Trophoblast cell (in vitro differentiated cells and primary cell): ENCODE measurements around the gene LAMB1.

Experiments
- DNase-seq, 2 donors: peaks; one replicate each; pipeline ENCODE4 v3.0.0-alpha.2; 2016
- H2AFZ ChIP-seq: 2 replicates; pipeline ENCODE4 v1.6.1; 2013; ENCODE audit warnings: low read length, moderate library complexity, mild to moderate bottlenecking; ENCODE audit not compliant: insufficient read depth, poor library complexity
- H2AK5ac ChIP-seq: 2 replicates; pipeline ENCODE4 v1.6.1; 2013; ENCODE audit warnings: mild to moderate bottlenecking, low read length
- H2BK120ac ChIP-seq: 2 replicates; pipeline ENCODE4 v1.6.1; 2013; ENCODE audit warnings: low read length, mild to moderate bottlenecking, moderate library complexity; ENCODE audit not compliant: insufficient read depth, poor library complexity
- H2BK12ac ChIP-seq: 2 replicates; pipeline ENCODE4 v1.6.1; 2013; ENCODE audit warnings: mild to moderate bottlenecking, low read length, moderate library complexity
- H2BK5ac ChIP-seq: 2 replicates; pipeline ENCODE4 v1.6.1; 2013; ENCODE audit warnings: low read length, low read depth, moderate library complexity, mild to moderate bottlenecking; ENCODE audit not compliant: poor library complexity
- H3K14ac ChIP-seq: 2 replicates; pipeline ENCODE4 v1.6.1; 2013; ENCODE audit warnings: mild to moderate bottlenecking, low read length
- H3K18ac ChIP-seq: 2 replicates; pipeline ENCODE4 v1.6.1; 2013; ENCODE audit warnings: mild to moderate bottlenecking, low read length
- H3K23ac ChIP-seq: 2 replicates; pipeline ENCODE4 v1.6.1; 2013; ENCODE audit warnings: low read length
- H3K27ac ChIP-seq: 2 replicates; pipeline ENCODE4 v1.5.1; 2013; ENCODE audit warnings: low read depth, mild to moderate bottlenecking, inconsistent platforms, low read length, moderate library complexity
- H3K27me3 ChIP-seq: 2 replicates; pipeline ENCODE4 v1.6.1; 2013; ENCODE audit warnings: inconsistent platforms, mild to moderate bottlenecking, low read length, moderate library complexity; ENCODE audit not compliant: insufficient read depth
- H3K36me3 ChIP-seq, 2 experiments: 1 replicate in 1 of 2; 2 replicates in 1 of 2; pipeline ENCODE4 v1.6.1; 2013; ENCODE audit warnings: low read length in 2 of 2, mild to moderate bottlenecking in 2 of 2, moderate library complexity in 1 of 2; ENCODE audit not compliant: insufficient read depth in 2 of 2, control insufficient read depth in 1 of 2
- H3K4ac ChIP-seq: 2 replicates; pipeline ENCODE4 v1.6.1; 2013; ENCODE audit warnings: low read depth, mild to moderate bottlenecking, low read length, moderate library complexity
- H3K4me1 ChIP-seq, 2 experiments: 1 replicate in 1 of 2; 2 replicates in 1 of 2; pipeline ENCODE4 v1.6.1; 2013; ENCODE audit warnings: low read length in 2 of 2, mild to moderate bottlenecking in 2 of 2, moderate library complexity in 1 of 2; ENCODE audit not compliant: insufficient read depth in 2 of 2, control insufficient read depth in 1 of 2
- H3K4me2 ChIP-seq: 2 replicates; pipeline ENCODE4 v1.6.1; 2013; ENCODE audit warnings: inconsistent platforms, mild to moderate bottlenecking, low read length, moderate library complexity
- H3K4me3 ChIP-seq: 2 replicates; pipeline ENCODE4 v1.5.1; 2013; ENCODE audit warnings: mild to moderate bottlenecking, low read depth, low read length, inconsistent platforms
- H3K79me1 ChIP-seq: one replicate; pipeline ENCODE4 v1.6.1; 2013; ENCODE audit warnings: low read length
- H3K79me2 ChIP-seq: 2 replicates; pipeline ENCODE4 v1.6.1; 2013; ENCODE audit warnings: low read length, mild to moderate bottlenecking; ENCODE audit not compliant: control insufficient read depth, insufficient read depth, poor library complexity
- H3K9ac ChIP-seq: 2 replicates; pipeline ENCODE4 v1.6.1; 2013; ENCODE audit warnings: mild to moderate bottlenecking, low read length
- H3K9me3 ChIP-seq: 2 replicates; pipeline ENCODE4 v1.6.1; 2013; ENCODE audit warnings: low read depth, mild to moderate bottlenecking, control low read depth, inconsistent platforms, low read length; ENCODE audit not compliant: insufficient read depth
- H4K12ac ChIP-seq: 2 replicates; pipeline ENCODE4 v1.6.1; 2013; ENCODE audit warnings: low read depth, mild to moderate bottlenecking, low read length, moderate library complexity
- H4K8ac ChIP-seq: 2 replicates; pipeline ENCODE4 v1.6.1; 2013; ENCODE audit warnings: low read depth, mild to moderate bottlenecking, low read length, moderate library complexity
- H4K91ac ChIP-seq: one replicate; pipeline ENCODE4 v1.6.1; 2013; ENCODE audit warnings: low read depth, mild to moderate bottlenecking, low read length, moderate library complexity
- WGBS: extraction: QIAGEN DNeasy Blood & Tissue Kit; methylation state at CpG from one replicate; pipeline ENCODE4 v1.1.7; 2013; ENCODE audit warnings: missing lambda C conversion rate; ENCODE audit not compliant: insufficient read length, insufficient coverage; ENCODE audit errors: extremely low coverage; 5-methylcytosine and 5-hydroxymethylcytosine counted together

Gene LAMB1

GRCh38 chr7:107913851-107914250, 89.1 kb downstream of the LAMB1 start:
- no peak overlapping the region for H2AFZ ChIP-seq
- H3K23ac ChIP-seq = no peak overlapping the region
- H3K18ac ChIP-seq = no peak overlapping the region
- peaks cover 7 to 10% of the 10 kb centered on the region in 2 experiments for H3K36me3 ChIP-seq
- no CpG with 5 or more reads among the region's 2 CpGs for WGBS
- no peaks in the 10 kb centered on the region for H3K27me3 ChIP-seq
- H2AK5ac ChIP-seq = no peak overlapping the region
- H3K4me2 ChIP-seq = no peak overlapping the region
- no peak overlapping the region for H4K12ac ChIP-seq
- no peaks in the 10 kb centered on the region for H3K9me3 ChIP-seq
- no peak overlapping the region for H4K91ac ChIP-seq
- H3K79me2 ChIP-seq = no peaks in the 10 kb centered on the region
- no peak overlapping the region for H3K4me3 ChIP-seq
- no peaks in the 10 kb centered on the region for H3K79me1 ChIP-seq
- H3K4me1 ChIP-seq = no peaks in the 10 kb centered on the region
- H2BK5ac ChIP-seq = no peak overlapping the region
- H2BK12ac ChIP-seq = no peak overlapping the region
- no peak overlapping the region for H2BK120ac ChIP-seq
- H3K14ac ChIP-seq = no peak overlapping the region
- H3K4ac ChIP-seq = no peak overlapping the region
- no peak overlapping the region for H3K27ac ChIP-seq
- no peak for DNase-seq
- H3K9ac ChIP-seq = no peak overlapping the region
- H4K8ac ChIP-seq = no peak overlapping the region

DNA sequence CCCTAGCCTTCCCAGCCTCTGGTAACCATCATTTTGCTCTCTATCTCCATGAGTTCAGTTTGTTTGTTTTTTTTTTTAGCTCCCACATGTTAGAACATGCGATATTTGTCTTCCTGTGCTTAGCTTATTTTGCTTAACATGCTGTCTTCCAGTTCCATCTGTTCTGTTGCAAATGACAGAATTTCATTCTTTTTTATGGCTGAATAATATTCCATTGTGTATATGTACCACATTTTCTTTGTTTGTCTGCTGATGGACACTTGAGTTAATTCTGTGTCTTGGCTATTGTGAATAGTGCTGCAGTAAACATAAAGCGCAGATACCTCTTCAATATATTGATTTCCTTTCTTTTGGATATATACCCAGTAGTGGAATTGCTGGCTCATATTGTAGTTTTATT, 91.0 kb downstream of the LAMB1 start:
- no peak overlapping the region for H2BK12ac ChIP-seq
- H2AK5ac ChIP-seq = no peak overlapping the region
- no peaks in the 10 kb centered on the region for H3K79me1 ChIP-seq
- H3K27ac ChIP-seq = no peak overlapping the region
- H2BK5ac ChIP-seq = no peak overlapping the region
- no peak overlapping the region for H2AFZ ChIP-seq
- no peak overlapping the region for H4K91ac ChIP-seq
- no peaks in the 10 kb centered on the region for H3K27me3 ChIP-seq
- no peak overlapping the region for H2BK120ac ChIP-seq
- no peak overlapping the region for H3K4me3 ChIP-seq
- H3K14ac ChIP-seq = no peak overlapping the region
- no peaks in the 10 kb centered on the region for H3K79me2 ChIP-seq
- H3K4ac ChIP-seq = no peak overlapping the region
- no peak overlapping the region for H3K23ac ChIP-seq
- H3K9me3 ChIP-seq = no peaks in the 10 kb centered on the region
- no peaks in the 10 kb centered on the region for H3K4me1 ChIP-seq
- H3K4me2 ChIP-seq = no peak overlapping the region
- peaks cover 5 to 11% of the 10 kb centered on the region in 2 experiments for H3K36me3 ChIP-seq
- WGBS = no CpG with 5 or more reads among the region's 2 CpGs
- DNase-seq = no peak
- H4K12ac ChIP-seq = no peak overlapping the region
- no peak overlapping the region for H4K8ac ChIP-seq
- no peak overlapping the region for H3K9ac ChIP-seq
- H3K18ac ChIP-seq = no peak overlapping the region

DNA sequence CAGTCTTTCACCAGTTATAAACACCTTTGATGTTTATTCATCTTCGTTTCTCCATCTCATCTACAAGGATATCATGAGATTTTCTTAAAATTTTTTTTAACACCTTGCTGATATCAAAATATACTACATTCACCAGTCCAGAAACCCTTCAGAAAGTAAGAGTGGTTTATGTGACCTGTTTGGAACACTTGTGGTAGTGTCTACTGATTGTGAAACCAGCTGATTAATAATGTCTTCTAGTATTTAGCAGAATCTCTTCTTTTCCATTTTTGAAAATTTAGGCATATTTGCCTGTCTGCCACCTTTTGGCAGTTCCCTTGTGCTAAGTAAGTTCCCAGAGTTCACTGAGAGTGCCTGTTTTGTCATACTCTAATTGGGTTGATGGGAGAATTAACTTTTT, 93.5 kb downstream of the LAMB1 start:
- Histone ChIP-seq H3K79me1 (no peaks in the 10 kb centered on the region), H2AFZ (no peak overlapping the region), H3K14ac (no peak overlapping the region), H2BK120ac (no peak overlapping the region), H3K4me3 (no peak overlapping the region), H2BK12ac (no peak overlapping the region), H3K4me2 (no peak overlapping the region), H2AK5ac (no peak overlapping the region), H3K79me2 (no peaks in the 10 kb centered on the region), H3K4me1 (no peaks in the 10 kb centered on the region), H4K91ac (no peak overlapping the region), H3K23ac (no peak overlapping the region), H3K27ac (no peak overlapping the region), H2BK5ac (no peak overlapping the region), H3K9me3 (no peaks in the 10 kb centered on the region), H4K8ac (no peak overlapping the region), H3K27me3 (no peaks in the 10 kb centered on the region), H4K12ac (no peak overlapping the region), H3K18ac (no peak overlapping the region), H3K4ac (no peak overlapping the region), H3K36me3 (peaks cover 3 to 11% of the 10 kb centered on the region in 2 experiments), H3K9ac (no peak overlapping the region)
- WGBS = no CpG with 5 or more reads among the region's 1 CpG
- no peak for DNase-seq

DNA sequence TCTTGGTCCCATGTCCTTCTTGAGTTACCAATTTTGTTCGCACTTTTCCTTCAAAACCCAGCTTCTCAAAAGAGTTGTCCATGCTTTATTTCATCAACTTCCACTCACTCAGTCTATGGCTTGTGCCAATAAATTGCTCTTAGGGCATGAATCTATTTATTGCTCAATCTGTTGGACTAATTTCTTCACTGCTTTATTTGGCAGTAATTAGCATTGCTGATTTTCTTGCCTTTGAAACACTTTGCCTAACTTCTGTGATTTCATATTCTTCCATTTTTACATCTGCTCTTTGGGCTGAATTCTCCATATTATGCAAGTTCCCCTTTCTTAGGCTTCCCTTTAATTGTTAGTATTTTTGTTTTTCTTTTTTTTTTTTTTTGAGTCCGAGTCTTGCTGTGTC, 95.2 kb downstream of the LAMB1 start:
- H3K9me3 ChIP-seq = no peaks in the 10 kb centered on the region
- H2AK5ac ChIP-seq = no peak overlapping the region
- no peaks in the 10 kb centered on the region for H3K79me2 ChIP-seq
- H3K23ac ChIP-seq = no peak overlapping the region
- no peak overlapping the region for H3K9ac ChIP-seq
- DNase-seq = no peak
- no peak overlapping the region for H2AFZ ChIP-seq
- H3K27me3 ChIP-seq = no peaks in the 10 kb centered on the region
- H3K4me3 ChIP-seq = no peak overlapping the region
- no peak overlapping the region for H3K14ac ChIP-seq
- WGBS = no CpG with 5 or more reads among the region's 2 CpGs
- H4K8ac ChIP-seq = no peak overlapping the region
- no peak overlapping the region for H3K27ac ChIP-seq
- H2BK5ac ChIP-seq = no peak overlapping the region
- H4K12ac ChIP-seq = no peak overlapping the region
- no peak overlapping the region for H2BK120ac ChIP-seq
- no peak overlapping the region for H3K18ac ChIP-seq
- H2BK12ac ChIP-seq = no peak overlapping the region
- no peaks in the 10 kb centered on the region for H3K79me1 ChIP-seq
- no peak overlapping the region for H3K4ac ChIP-seq
- H4K91ac ChIP-seq = no peak overlapping the region
- peaks cover 7 to 11% of the 10 kb centered on the region in 2 experiments for H3K36me3 ChIP-seq
- no peaks in the 10 kb centered on the region for H3K4me1 ChIP-seq
- no peak overlapping the region for H3K4me2 ChIP-seq
